T-helper 2 cell (primary cell): Measurements from ENCODE around the gene SNTG2.
A peak's percentile ranks its signal among the peaks of the same experiment; 100 is the strongest.

ENCODE experiments used
- DNase-seq, 5 experiments: peaks; one replicate each; pipeline versions ENCODE4 v3.0.0 to v3.0.0-alpha.2; 2012 to 2022

The SNTG2 gene

GRCh38 chr2:1002350-1002749, 51.7 kb downstream of the SNTG2 start:
- no peak for DNase-seq

GRCh38 chr2:1004398-1004797, 53.7 kb downstream of the SNTG2 start:
- no peak for DNase-seq

- DNase-seq = no peak
Measured at GRCh38 chr2:1010415-1010930, 59.8 kb downstream of the SNTG2 start.

- DNase-seq = no peak
Measured at GRCh38 chr2:1011006-1011405, 60.4 kb downstream of the SNTG2 start.

GRCh38 chr2:1011985-1012384, 61.3 kb downstream of the SNTG2 start:
- DNase-seq = no peak

GRCh38 chr2:1014802-1015201, 64.2 kb downstream of the SNTG2 start:
- DNase-seq = no peak

- no peak for DNase-seq
Measured at GRCh38 chr2:1016500-1016899, 65.9 kb downstream of the SNTG2 start.

GRCh38 chr2:1017827-1018226, 67.2 kb downstream of the SNTG2 start:
- no peak for DNase-seq

- no peak for DNase-seq
Measured at GRCh38 chr2:1020206-1020605, 69.6 kb downstream of the SNTG2 start.

- DNase-seq = no peak
Measured at GRCh38 chr2:1022178-1022577, 71.5 kb downstream of the SNTG2 start.

- DNase-seq = no peak
Measured at GRCh38 chr2:1024981-1025380, 74.3 kb downstream of the SNTG2 start.

- no peak for DNase-seq
Measured at GRCh38 chr2:1026141-1026540, 75.5 kb downstream of the SNTG2 start.

- no peak for DNase-seq
Measured at GRCh38 chr2:1028831-1029230, 78.2 kb downstream of the SNTG2 start.

GRCh38 chr2:1032030-1032429, 81.4 kb downstream of the SNTG2 start:
- DNase-seq = peak in 2 of 5 experiments; percentile 12 to 76

- DNase-seq = no peak
Measured at GRCh38 chr2:1033069-1033468, 82.4 kb downstream of the SNTG2 start.

- no peak for DNase-seq
Measured at GRCh38 chr2:1037066-1037465, 86.4 kb downstream of the SNTG2 start.

GRCh38 chr2:1039549-1039948, 88.9 kb downstream of the SNTG2 start:
- DNase-seq = no peak

- no peak for DNase-seq
Measured at GRCh38 chr2:1041012-1041805, 90.6 kb downstream of the SNTG2 start.

- DNase-seq = peak in 1 of 5 experiments; percentile 8
Measured at GRCh38 chr2:1045109-1045508, 94.5 kb downstream of the SNTG2 start.

GRCh38 chr2:1046067-1046466, 95.4 kb downstream of the SNTG2 start:
- no peak for DNase-seq

- no peak for DNase-seq
Measured at GRCh38 chr2:1047485-1047884, 96.8 kb downstream of the SNTG2 start.

GRCh38 chr2:1049691-1050090, 99.0 kb downstream of the SNTG2 start:
- no peak for DNase-seq

- no peak for DNase-seq
Measured at GRCh38 chr2:1051075-1051474, 100.4 kb downstream of the SNTG2 start.

- no peak for DNase-seq
Measured at GRCh38 chr2:1052771-1053191, 102.1 kb downstream of the SNTG2 start.

GRCh38 chr2:1053786-1054185, 103.1 kb downstream of the SNTG2 start:
- DNase-seq = no peak
